ENCODE data around the gene DPF3. TPM values are rescaled to one million over a fixed set of nuclear protein-coding genes. Genes with fewer than 3 reads are reported as not detected.

The DPF3 gene
- polyA plus RNA-seq, 1 donor: 3.5 TPM

DNA sequence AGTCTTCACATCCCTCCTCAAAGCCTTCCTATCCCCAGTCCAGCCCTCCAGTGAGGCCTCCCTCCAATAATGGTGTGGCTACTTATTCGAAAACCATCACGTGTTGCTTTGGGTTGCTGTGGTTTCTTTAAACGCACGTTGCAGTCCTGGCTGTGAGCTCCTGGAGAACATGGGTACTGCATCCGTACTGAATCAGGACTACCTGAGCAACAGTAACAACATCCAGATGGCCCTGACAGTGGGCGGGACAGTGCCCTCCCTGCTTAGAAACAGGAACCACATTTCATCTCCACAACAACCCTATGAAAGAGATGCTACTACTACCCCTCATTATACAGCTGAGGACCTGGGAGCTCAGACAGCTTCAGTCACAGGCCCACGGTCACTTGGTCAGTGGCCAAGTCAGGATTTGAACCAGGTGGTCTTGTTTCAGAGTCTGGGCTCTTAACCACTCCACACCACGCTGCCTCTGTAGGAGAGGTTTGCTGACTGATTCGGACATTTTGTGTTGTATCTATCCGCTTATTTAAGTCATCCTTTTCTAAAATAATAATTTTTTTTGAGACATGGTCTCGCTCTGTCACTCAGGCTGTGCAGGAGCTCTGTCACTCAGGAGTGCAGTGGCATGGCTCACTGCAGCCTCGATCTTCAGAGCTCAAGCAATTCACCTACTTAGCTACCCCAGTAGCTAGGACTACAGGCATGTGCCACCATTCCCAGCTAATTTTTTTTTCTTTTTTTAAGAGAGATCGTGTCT, 104.8 kb downstream of the DPF3 start:
- H3K36me3 ChIP-seq (ENCODE audit: control insufficient read depth, insufficient read depth, low read length): no peaks in the 10 kb centered on the region
- WGBS (ENCODE audit: insufficient coverage, low lambda C conversion rate): 90% methylated on average over 2 of the region's 13 CpGs

GRCh38 chr14:72788255-72788654, 105.6 kb downstream of the DPF3 start:
- no peaks in the 10 kb centered on the region for H3K36me3 ChIP-seq (ENCODE audit: control insufficient read depth, insufficient read depth, low read length)
- no peaks in the 10 kb centered on the region for H3K9me3 ChIP-seq (ENCODE audit: control insufficient read depth, low read depth, low read length)
- no peaks in the 10 kb centered on the region for H3K4me1 ChIP-seq (ENCODE audit: control insufficient read depth, insufficient read depth, low read length)
- no peak for DNase-seq
- H3K27me3 ChIP-seq (ENCODE audit: control insufficient read depth, insufficient read depth, low read length): no peaks in the 10 kb centered on the region
- no peak overlapping the region for H3K27ac ChIP-seq (ENCODE audit: low read length)
- WGBS (ENCODE audit: insufficient coverage, low lambda C conversion rate): no CpG with 5 or more reads among the region's 6 CpGs
- H3K4me3 ChIP-seq (ENCODE audit: low read length): no peak overlapping the region

More for the DNA sequence above, 104.8 kb downstream of the DPF3 start:
- Histone ChIP-seq H3K9me3 (ENCODE audit: control insufficient read depth, low read depth, low read length) (no peaks in the 10 kb centered on the region), H3K27ac (ENCODE audit: low read length) (no peak overlapping the region), H3K4me1 (ENCODE audit: control insufficient read depth, insufficient read depth, low read length) (no peaks in the 10 kb centered on the region), H3K27me3 (ENCODE audit: control insufficient read depth, insufficient read depth, low read length) (no peaks in the 10 kb centered on the region), H3K4me3 (ENCODE audit: low read length) (no peak overlapping the region)
- no peak for DNase-seq

- Histone ChIP-seq H3K27ac (ENCODE audit: low read length) (no peak overlapping the region), H3K4me3 (ENCODE audit: low read length) (no peak overlapping the region), H3K4me1 (ENCODE audit: control insufficient read depth, insufficient read depth, low read length) (no peaks in the 10 kb centered on the region), H3K27me3 (ENCODE audit: control insufficient read depth, insufficient read depth, low read length) (no peaks in the 10 kb centered on the region), H3K9me3 (ENCODE audit: control insufficient read depth, low read depth, low read length) (no peaks in the 10 kb centered on the region), H3K36me3 (ENCODE audit: control insufficient read depth, insufficient read depth, low read length) (no peaks in the 10 kb centered on the region)
- DNase-seq: no peak
- WGBS (ENCODE audit: insufficient coverage, low lambda C conversion rate): no CpG with 5 or more reads among the region's 6 CpGs
Measured at GRCh38 chr14:72787841-72788240, 106.1 kb downstream of the DPF3 start.

DNA sequence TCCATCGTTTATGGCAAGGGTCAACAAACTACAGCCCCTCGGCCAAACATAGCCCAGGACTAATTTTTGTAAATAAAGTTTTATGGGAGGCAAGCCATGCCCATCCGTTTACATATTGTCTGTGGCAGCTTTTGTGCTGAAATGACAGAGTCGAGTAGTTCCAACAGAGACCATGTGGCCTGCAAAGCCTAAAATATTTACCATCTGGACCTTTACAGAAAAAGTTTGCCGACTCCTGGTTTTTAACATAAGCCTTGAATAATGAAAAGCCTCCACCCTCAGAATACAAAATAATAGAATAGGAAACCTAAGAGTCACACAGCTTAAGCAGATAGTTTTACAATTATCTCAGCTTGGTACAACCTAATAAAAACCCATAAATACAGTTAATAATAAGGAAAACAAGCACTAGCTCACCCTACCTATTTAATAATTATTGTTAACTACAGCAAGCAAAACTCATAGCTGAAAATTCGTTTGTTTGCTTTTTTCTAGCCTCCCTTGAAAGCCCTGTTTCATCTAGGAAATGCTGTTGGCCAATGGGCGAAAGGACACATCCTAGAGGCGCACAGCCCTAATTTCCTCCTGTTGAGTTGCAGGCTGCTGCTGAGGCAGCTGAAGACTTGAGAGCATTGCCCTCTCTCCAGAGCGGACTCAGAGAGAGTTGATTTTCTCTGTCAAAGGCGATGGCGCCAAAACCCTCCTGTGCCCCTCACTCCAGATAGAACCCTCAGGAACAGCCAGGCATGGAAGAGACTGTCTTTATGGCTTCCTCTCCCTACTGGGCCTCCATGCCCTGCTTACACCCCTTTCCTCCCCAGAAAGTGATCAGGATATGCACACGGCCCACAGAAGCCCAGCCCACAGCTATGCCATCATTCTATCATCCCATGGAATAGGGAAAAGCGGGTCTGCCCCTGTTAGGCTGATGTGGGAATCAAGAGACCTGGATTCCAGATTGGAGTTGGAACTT, 107.2 kb downstream of the DPF3 start:
- 80% methylated on average over 1 of the region's 13 CpGs for WGBS (ENCODE audit: insufficient coverage, low lambda C conversion rate)
- no peaks in the 10 kb centered on the region for H3K4me1 ChIP-seq (ENCODE audit: control insufficient read depth, insufficient read depth, low read length)
- H3K27me3 ChIP-seq (ENCODE audit: control insufficient read depth, insufficient read depth, low read length): no peaks in the 10 kb centered on the region
- H3K9me3 ChIP-seq (ENCODE audit: control insufficient read depth, low read depth, low read length): no peaks in the 10 kb centered on the region
- H3K36me3 ChIP-seq (ENCODE audit: control insufficient read depth, insufficient read depth, low read length): no peaks in the 10 kb centered on the region
- no peak overlapping the region for H3K4me3 ChIP-seq (ENCODE audit: low read length)
- H3K27ac ChIP-seq (ENCODE audit: low read length): no peak overlapping the region
- no peak for DNase-seq

DNA sequence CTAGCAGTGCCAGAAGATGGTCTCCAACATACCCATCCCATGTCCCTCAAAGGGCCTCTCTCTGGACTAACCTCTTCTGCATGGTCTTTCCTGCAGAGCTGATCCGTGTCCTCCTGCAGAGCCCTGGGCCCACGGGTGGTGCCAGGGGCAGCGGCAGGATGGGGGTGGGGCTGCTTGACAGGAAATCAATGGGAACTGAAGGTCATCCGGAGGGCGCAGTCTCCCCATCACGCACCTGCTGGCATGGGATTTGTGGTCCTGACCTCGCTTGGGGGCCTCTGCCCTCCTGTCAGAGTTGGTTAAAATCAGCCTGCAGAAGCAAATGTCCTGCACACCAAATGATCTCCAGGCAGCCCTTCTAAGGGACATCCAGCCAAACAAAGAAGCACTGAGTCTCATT, 110.2 kb downstream of the DPF3 start:
- no peak for DNase-seq
- Histone ChIP-seq H3K27ac (ENCODE audit: low read length) (no peak overlapping the region), H3K27me3 (ENCODE audit: control insufficient read depth, insufficient read depth, low read length) (no peaks in the 10 kb centered on the region), H3K9me3 (ENCODE audit: control insufficient read depth, low read depth, low read length) (no peaks in the 10 kb centered on the region), H3K4me3 (ENCODE audit: low read length) (no peak overlapping the region), H3K36me3 (ENCODE audit: control insufficient read depth, insufficient read depth, low read length) (no peaks in the 10 kb centered on the region), H3K4me1 (ENCODE audit: control insufficient read depth, insufficient read depth, low read length) (peaks cover 3% of the 10 kb centered on the region)
- WGBS (ENCODE audit: insufficient coverage, low lambda C conversion rate): no CpG with 5 or more reads among the region's 7 CpGs

GRCh38 chr14:72782817-72783216, 111.1 kb downstream of the DPF3 start:
- H3K4me3 ChIP-seq (ENCODE audit: low read length): no peak overlapping the region
- H3K36me3 ChIP-seq (ENCODE audit: control insufficient read depth, insufficient read depth, low read length): no peaks in the 10 kb centered on the region
- DNase-seq: no peak
- no peak overlapping the region for H3K27ac ChIP-seq (ENCODE audit: low read length)
- no peaks in the 10 kb centered on the region for H3K9me3 ChIP-seq (ENCODE audit: control insufficient read depth, low read depth, low read length)
- WGBS (ENCODE audit: insufficient coverage, low lambda C conversion rate): no CpG with 5 or more reads among the region's 2 CpGs
- H3K4me1 ChIP-seq (ENCODE audit: control insufficient read depth, insufficient read depth, low read length): peaks cover 3% of the 10 kb centered on the region
- H3K27me3 ChIP-seq (ENCODE audit: control insufficient read depth, insufficient read depth, low read length): no peaks in the 10 kb centered on the region

GRCh38 chr14:72781561-72782508, 112.1 kb downstream of the DPF3 start:
- no peaks in the 10 kb centered on the region for H3K36me3 ChIP-seq (ENCODE audit: control insufficient read depth, insufficient read depth, low read length)
- H3K27ac ChIP-seq (ENCODE audit: low read length): no peak overlapping the region
- no peak for DNase-seq
- no peaks in the 10 kb centered on the region for H3K9me3 ChIP-seq (ENCODE audit: control insufficient read depth, low read depth, low read length)
- no peak overlapping the region for H3K4me3 ChIP-seq (ENCODE audit: low read length)
- no CpG with 5 or more reads among the region's 15 CpGs for WGBS (ENCODE audit: insufficient coverage, low lambda C conversion rate)
- peaks cover 10% of the 10 kb centered on the region for H3K4me1 ChIP-seq (ENCODE audit: control insufficient read depth, insufficient read depth, low read length)
- no peaks in the 10 kb centered on the region for H3K27me3 ChIP-seq (ENCODE audit: control insufficient read depth, insufficient read depth, low read length)

- no peaks in the 10 kb centered on the region for H3K36me3 ChIP-seq (ENCODE audit: control insufficient read depth, insufficient read depth, low read length)
- peaks cover 18% of the 10 kb centered on the region for H3K4me1 ChIP-seq (ENCODE audit: control insufficient read depth, insufficient read depth, low read length)
- no peaks in the 10 kb centered on the region for H3K9me3 ChIP-seq (ENCODE audit: control insufficient read depth, low read depth, low read length)
- WGBS (ENCODE audit: insufficient coverage, low lambda C conversion rate): no CpG with 5 or more reads among the region's 2 CpGs
- DNase-seq: no peak
- H3K27me3 ChIP-seq (ENCODE audit: control insufficient read depth, insufficient read depth, low read length): no peaks in the 10 kb centered on the region
- H3K4me3 ChIP-seq (ENCODE audit: low read length): no peak overlapping the region
- H3K27ac ChIP-seq (ENCODE audit: low read length): no peak overlapping the region
Measured at GRCh38 chr14:72780751-72781150, 113.2 kb downstream of the DPF3 start.

DNA sequence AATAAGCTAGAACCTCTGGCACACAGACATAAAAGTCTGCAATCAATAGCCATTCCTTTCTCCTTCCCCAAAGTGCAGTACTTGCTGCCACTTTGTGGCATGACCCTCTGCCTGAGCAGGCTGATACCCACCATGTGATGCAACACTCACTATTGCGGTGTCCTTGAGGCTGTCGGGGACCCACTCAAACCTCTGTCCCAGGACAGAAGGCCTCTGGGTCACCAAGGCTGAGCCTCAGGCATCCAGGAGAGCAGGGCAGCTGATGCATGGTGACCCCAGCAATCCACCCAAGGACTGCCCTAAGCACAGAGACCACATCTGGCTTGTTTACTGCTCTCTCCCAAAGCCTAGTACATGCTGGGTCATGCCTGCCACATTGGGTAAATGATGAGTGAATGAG, 114.2 kb downstream of the DPF3 start:
- H3K9me3 ChIP-seq (ENCODE audit: control insufficient read depth, low read depth, low read length): no peaks in the 10 kb centered on the region
- no peak for DNase-seq
- H3K4me1 ChIP-seq (ENCODE audit: control insufficient read depth, insufficient read depth, low read length): peaks cover 18% of the 10 kb centered on the region
- no peaks in the 10 kb centered on the region for H3K27me3 ChIP-seq (ENCODE audit: control insufficient read depth, insufficient read depth, low read length)
- H3K4me3 ChIP-seq (ENCODE audit: low read length): no peak overlapping the region
- no peaks in the 10 kb centered on the region for H3K36me3 ChIP-seq (ENCODE audit: control insufficient read depth, insufficient read depth, low read length)
- WGBS (ENCODE audit: insufficient coverage, low lambda C conversion rate): no CpG with 5 or more reads among the region's 2 CpGs
- no peak overlapping the region for H3K27ac ChIP-seq (ENCODE audit: low read length)

DNA sequence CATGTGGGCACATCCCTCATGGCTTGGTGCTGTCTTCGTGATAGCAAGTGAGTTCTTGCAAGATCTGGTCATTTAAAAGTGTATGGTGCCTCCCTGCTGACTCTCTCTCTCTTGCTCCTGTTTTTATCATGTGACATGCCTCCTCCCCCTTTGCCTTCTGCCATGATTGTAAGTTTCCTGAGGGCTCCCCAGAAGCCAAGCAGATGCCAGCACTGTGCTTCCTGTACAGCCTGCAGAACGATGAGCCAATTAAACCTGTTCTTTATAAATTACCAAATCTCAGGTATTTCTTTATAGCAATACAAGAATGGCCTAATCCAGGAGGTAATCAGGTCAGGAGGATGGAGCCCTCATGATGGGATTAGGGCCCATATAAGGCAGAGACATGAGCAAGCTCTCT, 116.3 kb downstream of the DPF3 start:
- H3K4me1 ChIP-seq (ENCODE audit: control insufficient read depth, insufficient read depth, low read length): peaks cover 18% of the 10 kb centered on the region
- no peaks in the 10 kb centered on the region for H3K36me3 ChIP-seq (ENCODE audit: control insufficient read depth, insufficient read depth, low read length)
- WGBS (ENCODE audit: insufficient coverage, low lambda C conversion rate): no CpG with 5 or more reads among the region's 2 CpGs
- no peaks in the 10 kb centered on the region for H3K27me3 ChIP-seq (ENCODE audit: control insufficient read depth, insufficient read depth, low read length)
- H3K27ac ChIP-seq (ENCODE audit: low read length): no peak overlapping the region
- DNase-seq: no peak
- H3K9me3 ChIP-seq (ENCODE audit: control insufficient read depth, low read depth, low read length): no peaks in the 10 kb centered on the region
- H3K4me3 ChIP-seq (ENCODE audit: low read length): no peak overlapping the region
